Loucy (cell line): ENCODE data around the gene OR14A16.

Source experiments
- H2AFZ ChIP-seq: fragments of 200-600 bp; sonication (generic); 2 replicates; pipeline ENCODE4 v1.6.0; 2016; ENCODE audit warnings: antibody characterized with exemption, mild to moderate bottlenecking, low read length, moderate library complexity
- H3F3A ChIP-seq: fragments of 200-600 bp; 2 replicates; pipeline ENCODE4 v1.6.0; 2016; ENCODE audit warnings: antibody characterized with exemption, low read depth, mild to moderate bottlenecking
- H3K27me3 ChIP-seq: fragments of 200-600 bp; sonication (generic); 2 replicates; pipeline ENCODE4 v1.6.1; 2014; ENCODE audit warnings: low read length, mild to moderate bottlenecking; ENCODE audit not compliant: insufficient read depth, poor library complexity, severe bottlenecking
- H3K36me3 ChIP-seq: fragments of 200-600 bp; sonication (generic); 2 replicates; pipeline ENCODE4 v1.6.1; 2016; ENCODE audit warnings: low read length; ENCODE audit not compliant: insufficient read depth
- H3K4me1 ChIP-seq: fragments of 200-600 bp; sonication (generic); 2 replicates; pipeline ENCODE4 v1.5.1; 2014; ENCODE audit warnings: low read length, mild to moderate bottlenecking; ENCODE audit not compliant: insufficient read depth, poor library complexity, severe bottlenecking
- H3K4me2 ChIP-seq: fragments of 200-600 bp; sonication (generic); 2 replicates; pipeline ENCODE4 v1.6.0; 2014; ENCODE audit warnings: antibody characterized with exemption, low read length, low read depth, mild to moderate bottlenecking; ENCODE audit not compliant: poor library complexity, severe bottlenecking
- H3K4me3 ChIP-seq: fragments of 200-600 bp; sonication (generic); 2 replicates; pipeline ENCODE4 v1.5.1; 2014; ENCODE audit warnings: low read length, mild to moderate bottlenecking, mixed read lengths; ENCODE audit not compliant: poor library complexity, severe bottlenecking
- H3K79me2 ChIP-seq: fragments of 200-600 bp; sonication (generic); 2 replicates; pipeline ENCODE4 v1.6.1; 2014; ENCODE audit warnings: low read length; ENCODE audit not compliant: insufficient read depth
- H3K9ac ChIP-seq: fragments of 200-600 bp; sonication (generic); 2 replicates; pipeline ENCODE4 v1.6.0; 2014; ENCODE audit warnings: mild to moderate bottlenecking, low read depth, low read length, moderate library complexity; ENCODE audit not compliant: poor library complexity, severe bottlenecking
- H3K9me2 ChIP-seq: fragments of 200-600 bp; sonication (generic); replicated peaks from 2 replicates; pipeline ENCODE4 v1.6.1; 2016; ENCODE audit warnings: low read depth, low read length, mixed read lengths
- H3K9me3 ChIP-seq: fragments of 200-600 bp; sonication (generic); 2 replicates; pipeline ENCODE4 v1.6.1; 2014; ENCODE audit warnings: mild to moderate bottlenecking, antibody characterized with exemption, low read length, low read depth; ENCODE audit not compliant: insufficient read depth
- H4K20me1 ChIP-seq: fragments of 200-600 bp; sonication (generic); 2 replicates; pipeline ENCODE4 v1.6.0; 2014; ENCODE audit warnings: antibody characterized with exemption, low read length, mild to moderate bottlenecking; ENCODE audit not compliant: insufficient read depth, poor library complexity, severe bottlenecking
- CTCF ChIP-seq: fragments of 200-600 bp; sonication (generic); conservative IDR thresholded peaks from 2 replicates; pipeline ENCODE4 v1.5.1; 2014; ENCODE audit warnings: mild to moderate bottlenecking, antibody characterized with exemption, low read length
- EZH2phosphoT487 ChIP-seq: fragments of 200-600 bp; IDR thresholded peaks from 2 replicates; pipeline ENCODE4 v1.6.1; 2018; ENCODE audit warnings: antibody characterized with exemption, mild to moderate bottlenecking, moderate library complexity, borderline replicate concordance

Gene OR14A16

GRCh38 chr1:247824023-247824422 is at the start of gene OR14A16:
TSS of gene OR14A16 (minus strand) at chr1:247824119. CDS start at chr1:247815729, 8,390 bp downstream.
- Histone ChIP-seq H3K4me2 (no peak within 1 kb of the TSS), H3K27me3 (no peaks in the 10 kb centered on the region), H3F3A (no peaks in the 10 kb centered on the region), H3K36me3 (no peaks in the 10 kb centered on the region), H2AFZ (no peak within 1 kb of the TSS), H3K9me2 (no peaks in the 10 kb centered on the region), H3K9me3 (no peaks in the 10 kb centered on the region), H3K79me2 (no peaks in the 10 kb centered on the region), H4K20me1 (no peaks in the 10 kb centered on the region), H3K4me3 (no peak within 1 kb of the TSS), H3K4me1 (no peaks in the 10 kb centered on the region), H3K9ac (no peak within 1 kb of the TSS)
- TF ChIP-seq CTCF (no peak), EZH2phosphoT487 (no peak)

GRCh38 chr1:247865416-247865815 is 41.5 kb upstream of the OR14A16 start:
- no peak for TF ChIP-seq CTCF
- no peak for TF ChIP-seq EZH2phosphoT487
- no peaks in the 10 kb centered on the region for H4K20me1 ChIP-seq
- H3K27me3 ChIP-seq: no peaks in the 10 kb centered on the region
- no peaks in the 10 kb centered on the region for H3F3A ChIP-seq
- H3K9ac ChIP-seq: no peak overlapping the region
- no peak overlapping the region for H2AFZ ChIP-seq
- H3K9me2 ChIP-seq: no peaks in the 10 kb centered on the region
- H3K4me2 ChIP-seq: no peak overlapping the region
- H3K4me1 ChIP-seq: no peaks in the 10 kb centered on the region
- no peaks in the 10 kb centered on the region for H3K79me2 ChIP-seq
- H3K4me3 ChIP-seq: no peak overlapping the region
- H3K9me3 ChIP-seq: no peaks in the 10 kb centered on the region; the same call in 1 of the 2 replicates
- no peaks in the 10 kb centered on the region for H3K36me3 ChIP-seq

GRCh38 chr1:247864644-247865043 is 40.7 kb upstream of the OR14A16 start:
- Histone ChIP-seq H2AFZ (no peak overlapping the region), H3K79me2 (no peaks in the 10 kb centered on the region), H3K4me1 (no peaks in the 10 kb centered on the region), H3K4me3 (no peak overlapping the region), H4K20me1 (no peaks in the 10 kb centered on the region), H3K27me3 (no peaks in the 10 kb centered on the region), H3F3A (no peaks in the 10 kb centered on the region), H3K36me3 (no peaks in the 10 kb centered on the region), H3K4me2 (no peak overlapping the region), H3K9ac (no peak overlapping the region), H3K9me3 (no peaks in the 10 kb centered on the region), H3K9me2 (no peaks in the 10 kb centered on the region)
- TF ChIP-seq CTCF: no peak
- no peak for TF ChIP-seq EZH2phosphoT487
